Dedifferentiated amniotic fluid mesenchymal stem cell (primary cell): ENCODE data around the gene STARD10.
"Not testable (repeated sequence)": the region's sequence is repeated elsewhere in the genome, so short reads cannot be mapped to it uniquely, and the experiment has no call there.

Experiments
- DNase-seq: peaks from one replicate; pipeline ENCODE4 v3.0.0-alpha.2; 2016; ENCODE audit errors: extremely low spot score

STARD10 gene, protein sequence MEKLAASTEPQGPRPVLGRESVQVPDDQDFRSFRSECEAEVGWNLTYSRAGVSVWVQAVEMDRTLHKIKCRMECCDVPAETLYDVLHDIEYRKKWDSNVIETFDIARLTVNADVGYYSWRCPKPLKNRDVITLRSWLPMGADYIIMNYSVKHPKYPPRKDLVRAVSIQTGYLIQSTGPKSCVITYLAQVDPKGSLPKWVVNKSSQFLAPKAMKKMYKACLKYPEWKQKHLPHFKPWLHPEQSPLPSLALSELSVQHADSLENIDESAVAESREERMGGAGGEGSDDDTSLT

DNA sequence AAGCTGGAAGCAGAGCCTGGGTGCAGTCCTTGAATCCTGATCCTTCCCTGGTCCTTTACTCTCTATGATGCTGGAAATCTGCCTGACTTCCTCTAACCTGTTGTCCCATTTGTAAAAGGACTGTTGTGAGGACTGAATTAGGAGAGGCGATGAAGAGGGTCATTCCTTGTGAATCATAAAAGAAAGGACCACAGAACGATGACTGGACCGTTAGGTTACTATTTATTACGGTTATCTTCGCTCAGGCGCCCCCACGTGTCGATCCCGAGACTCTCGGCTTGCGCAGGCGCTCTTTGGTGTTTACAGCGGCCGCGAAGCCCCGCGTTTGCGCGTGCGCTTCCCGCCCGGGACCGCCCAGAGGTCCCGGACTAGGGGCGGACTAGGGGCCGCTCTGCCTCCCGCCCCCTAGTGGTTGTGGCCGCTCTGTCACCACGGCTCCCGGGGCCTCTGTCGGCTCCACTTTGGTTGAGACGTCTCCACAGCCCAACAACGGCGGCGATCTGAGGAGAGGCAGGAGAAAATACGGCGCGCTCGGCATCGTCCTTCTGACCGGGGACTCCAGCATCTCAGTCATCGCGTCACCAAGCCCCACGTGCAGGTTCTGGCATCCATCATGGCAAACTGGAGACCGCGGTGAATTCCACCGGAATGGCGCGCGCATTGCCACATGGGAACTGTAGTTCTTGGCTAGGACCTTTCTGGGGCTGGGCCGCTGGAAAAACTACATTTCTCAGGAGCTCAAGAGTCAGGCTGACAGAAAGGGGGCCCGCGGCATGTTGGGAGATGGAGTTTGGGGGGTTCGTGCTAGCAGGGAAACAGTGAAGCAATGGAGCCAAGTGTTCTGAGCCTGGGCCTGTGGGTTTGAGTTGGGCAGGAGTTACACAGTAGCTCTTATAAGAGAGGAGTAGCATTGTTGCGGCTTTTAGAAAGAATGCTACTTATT lies at the start of gene STARD10:
Gene STARD10 (minus strand): TSS at position 623 of the 943 bp plus-strand sequence. CDS start 12,866 bp downstream, outside the sequence.
- DNase-seq: peak; percentile 95

DNA sequence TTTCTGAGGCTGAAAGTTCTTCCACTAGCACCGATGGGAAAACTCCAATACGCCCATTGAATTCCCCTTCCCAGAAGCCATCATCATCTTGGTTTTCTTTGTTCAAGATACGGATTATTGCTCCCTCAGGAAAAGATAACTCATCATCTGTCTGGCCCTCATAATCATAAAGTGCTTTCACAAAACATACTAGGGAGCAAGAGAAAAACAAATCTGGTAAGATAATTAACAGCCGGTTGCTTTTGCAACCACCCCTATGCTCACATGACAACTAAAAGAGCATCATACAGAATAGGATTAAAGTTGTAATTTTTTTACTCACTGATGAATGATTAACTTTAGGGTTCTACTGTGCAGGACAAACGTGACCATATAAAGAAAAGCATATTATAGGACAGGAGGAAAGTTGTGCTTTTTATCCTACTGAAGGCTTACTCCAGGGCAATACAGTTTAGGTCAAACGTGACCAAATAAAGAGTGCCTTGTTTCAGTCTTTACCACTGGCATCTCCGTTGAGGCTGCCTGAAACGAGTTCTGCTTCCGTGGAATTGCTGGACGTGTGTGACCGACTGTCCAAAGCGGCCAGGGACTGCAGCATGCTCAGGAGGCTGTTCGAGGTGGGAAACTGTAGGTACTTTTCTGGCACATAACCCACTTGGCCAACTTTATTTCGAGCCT lies 48.9 kb upstream of the STARD10 start:
- no peak for DNase-seq

DNA sequence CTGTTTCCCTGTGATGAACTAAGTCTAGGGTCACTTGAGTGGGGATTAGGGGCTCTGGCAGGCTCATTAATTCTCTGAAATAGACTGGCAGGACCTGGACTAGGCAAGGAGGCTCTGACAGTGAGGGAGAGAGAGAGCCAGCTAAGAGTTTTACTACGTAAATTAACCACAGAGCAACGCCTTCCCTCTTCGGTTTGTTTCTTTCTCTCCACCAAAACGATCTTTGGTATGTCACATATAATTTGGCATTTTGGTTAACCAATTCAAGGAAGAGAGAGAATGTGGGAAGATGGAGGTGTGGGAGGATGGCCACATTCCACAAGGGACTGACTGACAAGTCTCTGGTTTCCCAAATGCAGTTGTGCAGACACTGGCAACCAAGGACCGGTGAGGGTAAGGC lies 48.3 kb upstream of the STARD10 start:
- DNase-seq: no peak

DNA sequence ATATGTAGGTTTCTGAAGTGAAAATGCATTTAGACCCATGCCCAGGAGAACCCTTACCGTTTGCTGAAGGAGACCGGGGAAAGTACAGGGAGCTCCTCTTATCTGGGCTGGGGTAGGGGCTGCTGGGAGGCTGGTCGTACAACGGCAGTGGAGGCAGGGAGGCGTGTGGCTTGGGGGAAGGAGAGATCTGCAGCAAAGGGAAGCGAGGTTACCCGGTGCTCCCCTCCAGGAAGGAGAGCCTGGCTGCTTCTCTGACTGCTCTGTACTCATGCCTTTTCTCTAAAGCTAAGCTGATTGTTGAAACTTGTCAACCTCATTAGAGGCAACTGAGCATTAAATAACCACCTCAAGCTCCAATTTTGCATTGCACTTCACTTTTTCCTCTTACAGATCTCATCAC lies 47.5 kb upstream of the STARD10 start:
- DNase-seq: no peak

DNA sequence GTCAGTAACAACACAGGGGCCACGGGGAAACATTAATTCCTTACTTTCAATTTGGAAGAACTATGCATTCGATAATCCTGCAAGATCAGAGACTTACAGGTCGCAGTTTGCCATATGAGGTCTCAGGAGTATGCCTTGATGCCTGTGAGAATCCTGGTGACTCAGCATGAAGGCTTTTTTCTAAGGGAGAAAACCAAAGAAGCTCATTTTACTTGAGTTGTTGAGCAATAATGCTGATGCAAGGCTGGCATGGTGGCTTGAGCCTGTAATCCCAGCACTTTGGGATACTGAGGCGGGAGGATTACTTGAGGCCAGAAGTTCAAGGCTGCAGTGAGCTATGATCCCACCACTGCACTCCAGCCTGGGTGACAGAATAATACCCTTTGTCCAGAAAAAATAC lies 46.9 kb upstream of the STARD10 start:
- DNase-seq: peak; percentile 90

DNA sequence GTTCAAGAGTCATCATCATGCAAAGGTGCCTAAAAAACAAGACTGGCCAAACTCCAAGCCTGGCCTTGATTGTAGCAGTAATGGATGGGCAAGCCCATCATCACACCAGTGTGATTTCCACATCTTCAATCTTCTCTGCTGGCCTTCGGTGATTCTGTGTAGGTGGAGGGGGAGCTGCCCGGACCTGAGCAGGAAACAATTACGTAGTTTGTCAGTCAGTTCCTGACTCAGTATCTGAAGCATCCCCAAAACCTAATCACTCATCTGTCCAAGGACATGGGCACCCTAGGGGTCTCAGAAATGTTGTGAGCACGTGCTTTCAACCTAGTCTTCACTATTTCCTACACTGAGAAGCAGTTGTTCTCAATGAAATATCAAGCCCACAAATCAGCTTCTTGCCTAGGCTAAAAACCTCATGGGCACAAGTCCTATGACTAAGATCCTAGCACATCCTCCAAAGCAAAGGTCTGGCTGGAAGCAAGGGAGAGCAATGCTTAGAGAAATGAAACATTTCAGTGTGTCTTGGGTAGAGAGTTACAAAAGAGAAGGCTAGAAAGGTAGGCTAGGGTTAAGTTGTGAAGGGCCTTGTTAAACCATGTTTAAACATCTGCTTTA lies 45.0 kb upstream of the STARD10 start:
- DNase-seq: no peak

DNA sequence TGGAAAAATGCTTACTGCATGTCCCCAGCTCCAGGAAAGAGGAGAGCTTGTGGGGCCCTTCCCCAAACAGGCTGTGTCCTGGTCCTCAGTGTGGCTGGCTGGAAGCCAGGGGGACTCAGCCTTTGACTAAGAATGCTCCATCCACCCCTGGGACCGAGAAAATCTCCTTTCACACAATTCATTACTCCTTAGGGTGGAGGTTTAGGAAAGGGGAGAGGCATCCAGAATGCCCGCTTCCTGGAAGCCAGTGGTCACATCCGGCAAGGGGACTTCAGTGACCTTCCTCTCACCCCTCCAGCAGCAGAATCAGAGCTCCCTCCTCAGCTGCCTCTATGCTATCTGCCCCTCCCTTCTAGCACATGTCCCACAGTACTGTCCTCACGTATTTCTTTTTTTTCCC lies 42.3 kb upstream of the STARD10 start:
- no peak for DNase-seq

DNA sequence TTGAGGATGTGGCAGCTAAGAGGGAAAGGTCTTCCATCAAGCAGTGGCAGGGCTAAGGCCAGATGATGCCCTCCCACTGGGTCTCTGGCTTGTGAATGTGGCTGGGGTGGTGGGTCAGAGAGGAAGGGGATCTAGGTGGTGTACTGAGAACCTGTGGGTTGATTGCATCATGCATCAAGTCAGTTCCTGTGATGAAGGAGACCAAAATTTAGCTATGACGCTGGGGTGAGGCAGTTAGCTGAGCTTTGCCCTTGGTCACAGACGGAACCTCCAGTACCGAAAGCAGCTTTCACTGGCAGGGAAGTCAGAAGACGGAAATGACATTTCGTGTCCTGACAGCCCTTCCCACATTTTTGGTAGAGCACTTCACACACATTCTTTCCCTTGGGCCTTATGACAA lies 41.1 kb upstream of the STARD10 start:
- DNase-seq: no peak

DNA sequence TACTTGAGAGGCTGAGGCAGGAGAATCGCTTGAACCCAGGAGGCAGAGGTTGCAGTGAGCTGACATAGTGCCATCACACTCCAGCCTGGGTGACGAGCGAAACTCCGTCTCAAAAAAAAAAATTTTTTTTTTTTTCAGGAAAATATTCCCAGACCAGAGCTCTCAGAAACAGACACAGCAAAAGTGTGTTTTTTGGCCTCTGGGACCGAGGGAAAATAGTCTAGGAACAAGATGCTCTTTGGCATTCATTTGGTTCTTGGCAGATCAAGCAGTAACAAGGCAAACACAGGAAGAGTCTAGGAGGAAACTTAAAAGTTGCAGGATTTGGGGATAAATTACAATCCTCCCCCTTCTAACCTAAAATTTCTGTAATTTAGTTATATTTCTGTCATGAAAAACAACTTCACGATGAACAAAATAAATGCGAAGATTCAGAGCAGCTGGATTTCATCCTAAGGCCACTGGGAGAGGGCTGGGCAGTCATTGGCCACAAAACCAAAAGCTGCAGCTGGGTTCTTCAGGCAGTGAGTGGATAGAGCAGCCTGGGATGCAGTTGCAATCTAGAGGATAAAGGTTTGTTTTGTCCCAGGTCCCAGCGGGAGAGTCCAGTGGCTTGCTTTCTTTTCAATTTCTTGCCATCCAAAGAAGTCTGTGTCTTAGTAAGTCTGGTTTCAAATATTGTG lies 40.1 kb upstream of the STARD10 start:
- DNase-seq: no peak

DNA sequence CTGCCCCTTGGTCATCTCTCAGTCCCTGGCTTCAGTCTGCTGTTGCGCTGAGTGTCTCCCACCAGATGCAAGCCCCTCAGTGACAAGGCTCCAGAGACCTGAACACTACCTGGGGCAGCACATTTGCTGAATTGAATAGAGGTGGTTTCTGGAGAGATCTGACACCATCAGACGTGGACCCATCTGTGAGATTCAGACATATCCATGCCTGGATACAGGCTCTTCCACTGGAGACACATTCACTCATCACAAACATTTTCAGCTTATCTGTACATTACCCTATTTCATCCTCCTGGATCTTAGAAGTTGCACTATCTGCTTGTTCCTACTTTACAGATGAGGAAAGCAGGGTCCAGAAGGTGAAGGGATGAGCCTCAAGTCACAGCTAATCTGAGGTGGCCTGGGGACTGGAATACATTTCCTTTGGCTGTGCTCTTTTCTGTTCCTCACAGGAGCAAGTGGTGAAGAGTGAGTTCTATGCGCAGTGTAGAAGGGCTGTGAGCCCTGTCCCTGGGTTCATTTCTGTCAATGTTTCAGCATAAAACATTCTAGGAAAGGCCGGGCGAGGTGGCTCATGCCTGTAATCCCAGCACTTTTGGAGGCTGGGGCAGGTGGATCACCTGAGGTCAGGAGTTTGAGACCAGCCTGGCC lies 39.4 kb upstream of the STARD10 start:
- no peak for DNase-seq

DNA sequence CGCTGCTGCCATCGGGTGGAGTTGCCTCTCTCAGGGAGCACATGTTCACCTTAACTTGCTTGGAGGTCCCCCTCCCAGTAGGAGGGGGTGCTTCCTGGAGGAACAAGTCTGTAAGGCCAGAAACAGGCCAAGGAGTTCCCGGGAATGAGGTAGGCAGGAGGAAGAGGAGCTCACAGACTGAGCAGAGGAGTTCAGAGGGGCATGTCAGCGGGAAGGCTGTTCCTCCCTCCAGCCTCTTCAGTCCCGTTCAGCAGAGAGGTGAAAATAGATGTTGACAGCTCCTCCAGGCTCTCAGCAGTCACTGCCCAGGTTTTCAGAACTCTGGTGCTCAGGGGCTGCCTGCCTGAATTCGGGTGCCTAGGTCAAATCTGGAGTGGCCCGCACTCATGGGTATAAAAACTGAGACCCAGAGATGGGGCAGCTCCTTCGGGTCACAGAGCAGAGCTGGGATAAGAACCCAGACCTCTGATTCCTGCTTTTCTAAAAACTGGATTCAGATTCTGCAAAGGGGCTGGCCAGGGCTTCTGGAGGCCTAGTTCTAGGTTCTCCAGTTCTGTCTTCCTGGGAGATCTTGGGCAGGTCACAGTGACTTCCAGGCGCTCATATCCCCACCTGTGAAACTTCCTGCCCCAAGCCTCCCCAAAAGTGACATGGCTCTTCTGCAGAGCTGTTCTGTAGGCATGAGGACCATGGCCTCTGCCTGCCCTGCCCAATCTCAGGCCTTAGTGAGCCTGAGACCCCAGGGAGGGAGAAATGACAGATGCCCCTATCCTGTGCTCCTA lies 38.6 kb upstream of the STARD10 start:
- no peak for DNase-seq

DNA sequence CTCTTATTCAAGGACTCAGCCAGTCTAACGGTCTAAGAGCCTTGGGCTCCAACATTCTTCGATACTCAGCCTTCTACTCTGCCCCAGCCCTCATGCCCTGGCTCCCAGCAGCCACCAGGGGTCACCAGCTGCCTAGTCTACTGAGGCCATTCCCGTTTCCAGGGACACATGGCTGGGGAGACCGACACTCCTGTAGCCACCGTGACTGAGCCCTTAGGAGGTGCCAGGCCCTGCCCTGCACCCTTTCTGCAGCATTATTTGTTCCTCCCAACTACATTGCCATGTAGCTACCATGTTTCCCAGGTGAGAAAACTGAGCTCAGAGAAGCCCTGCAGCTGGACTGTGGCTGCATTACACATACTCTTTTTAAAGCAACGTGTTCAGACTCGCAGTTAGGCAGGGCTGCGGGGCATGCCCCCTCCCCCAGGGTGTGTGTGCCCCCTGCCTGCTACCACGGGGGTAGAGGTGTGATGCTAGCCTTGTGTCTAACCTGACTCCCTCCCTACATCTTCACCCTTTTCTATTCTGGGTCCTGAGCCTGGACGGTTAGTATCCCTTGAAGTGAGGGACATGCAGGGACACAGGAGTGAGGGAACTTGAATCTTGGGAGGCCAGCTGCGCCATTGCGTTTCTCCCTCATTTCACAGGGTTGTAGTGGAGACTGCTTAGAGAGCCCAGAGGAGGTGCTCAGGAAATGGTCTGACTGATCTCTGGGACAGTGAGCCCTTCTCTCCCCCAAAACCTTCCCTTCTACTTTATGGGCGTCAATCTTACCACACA lies 37.9 kb upstream of the STARD10 start:
- DNase-seq: peak; percentile 71

DNA sequence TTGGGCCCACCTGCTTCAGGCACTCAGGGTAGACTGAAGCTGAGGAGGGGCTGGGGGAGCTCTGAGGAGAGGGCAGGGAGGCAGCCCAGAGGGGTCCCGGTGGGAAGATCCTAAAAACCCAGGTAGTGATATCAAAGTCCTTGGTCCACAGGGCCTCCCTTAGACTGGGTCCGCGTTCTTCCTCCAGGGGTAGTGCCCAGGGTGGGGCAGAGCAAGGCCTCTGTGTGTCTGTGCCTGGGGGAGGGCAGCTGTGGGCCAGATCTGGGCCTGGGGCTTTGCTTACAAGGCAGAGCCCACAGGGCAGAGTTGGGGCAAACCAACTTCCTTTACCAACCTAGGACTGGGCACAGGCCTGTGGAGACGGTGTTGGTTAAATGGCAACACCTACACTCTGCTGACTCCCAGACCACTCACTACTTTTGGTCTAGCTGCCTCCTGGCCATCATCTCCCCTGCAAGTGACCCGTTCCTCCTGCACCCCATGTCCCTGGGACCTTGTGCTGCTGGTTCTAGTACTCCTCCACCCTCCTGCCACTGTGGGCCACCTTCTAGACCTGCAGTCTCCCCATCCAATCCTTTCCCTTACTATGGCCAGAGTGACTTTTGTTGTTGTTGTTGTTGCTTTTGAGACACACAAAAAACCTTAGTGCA lies 36.2 kb upstream of the STARD10 start:
- no peak for DNase-seq

DNA sequence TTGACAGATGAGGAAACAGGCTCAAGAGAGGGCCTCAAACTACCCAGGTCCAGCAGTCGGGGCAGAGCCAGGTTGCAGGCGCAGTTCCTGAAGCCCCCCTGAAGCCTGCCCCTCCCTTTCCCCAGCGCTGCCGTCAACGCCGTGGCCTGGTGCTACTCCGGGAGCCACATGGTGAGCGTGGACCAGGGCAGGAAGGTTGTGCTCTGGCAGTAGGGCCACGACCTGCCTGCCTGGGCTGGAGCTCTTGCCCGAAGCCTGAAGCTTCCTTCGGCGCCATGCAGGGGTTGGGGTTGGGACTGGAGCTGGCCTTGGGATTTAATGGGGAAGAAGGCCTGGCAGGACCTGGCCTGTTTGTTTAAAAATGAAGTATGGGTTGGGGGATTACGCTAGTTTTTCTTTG lies 35.3 kb upstream of the STARD10 start:
- no peak for DNase-seq

DNA sequence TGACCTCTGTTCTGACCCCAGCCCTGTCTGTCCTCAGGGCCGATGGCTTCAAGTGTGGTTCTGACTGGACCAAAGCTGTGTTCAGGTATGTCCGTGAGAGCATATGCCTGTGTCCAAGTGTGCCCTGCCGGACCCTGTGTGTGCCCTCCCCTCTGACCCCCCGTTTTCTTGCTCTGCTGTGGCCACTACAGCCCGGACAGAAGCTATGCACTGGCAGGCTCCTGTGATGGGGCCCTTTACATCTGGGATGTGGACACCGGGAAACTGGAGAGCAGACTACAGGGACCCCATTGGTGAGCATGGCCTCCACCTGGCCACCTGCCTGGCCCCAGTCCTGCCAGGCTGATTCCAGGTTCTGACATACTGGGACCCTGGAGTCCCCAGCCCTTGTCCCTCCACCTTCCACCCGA lies 34.9 kb upstream of the STARD10 start:
- DNase-seq: no peak

DNA sequence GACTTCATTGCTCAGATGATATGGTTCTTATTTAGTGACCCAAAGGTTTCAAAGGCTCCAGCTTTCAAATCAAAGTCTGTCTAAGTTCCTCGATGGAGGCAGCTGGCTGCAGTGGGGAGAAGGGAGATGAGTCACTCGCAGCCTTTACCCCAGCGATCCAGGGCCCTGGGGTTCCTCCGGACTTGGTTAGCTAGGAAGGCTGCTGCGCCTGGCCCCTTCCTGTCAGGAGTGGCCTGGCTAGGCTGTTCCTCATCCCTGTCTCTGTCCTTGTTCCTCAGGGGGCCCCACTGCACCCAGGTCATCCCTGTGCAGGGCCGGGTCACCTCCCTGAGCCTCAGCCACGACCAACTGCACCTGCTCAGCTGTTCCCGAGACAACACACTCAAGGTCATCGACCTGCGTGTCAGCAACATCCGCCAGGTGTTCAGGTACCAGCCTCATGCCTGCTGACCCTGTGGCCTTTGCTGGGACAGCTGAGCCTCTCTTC lies 34.3 kb upstream of the STARD10 start:
- no peak for DNase-seq

DNA sequence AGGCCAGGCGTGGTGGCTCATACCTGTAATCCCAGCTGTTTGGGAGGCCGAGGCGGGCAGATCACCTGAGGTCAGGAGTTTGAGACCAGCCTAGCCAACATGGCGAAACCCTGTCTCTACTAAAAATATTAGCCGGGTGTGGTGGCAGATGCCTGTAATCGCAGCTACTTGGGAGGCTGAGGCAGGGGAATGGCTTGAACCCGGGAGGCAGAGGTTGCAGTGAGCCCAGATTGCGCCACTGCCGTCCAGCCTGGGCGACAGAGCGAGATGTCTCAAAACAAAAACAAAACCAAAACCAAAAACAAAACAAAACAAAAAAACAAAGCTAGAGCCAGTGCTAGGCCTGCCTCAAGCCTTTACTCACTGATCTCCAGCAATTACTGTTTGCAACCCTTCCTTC lies 33.8 kb upstream of the STARD10 start:
- DNase-seq: not testable (repeated sequence)

DNA sequence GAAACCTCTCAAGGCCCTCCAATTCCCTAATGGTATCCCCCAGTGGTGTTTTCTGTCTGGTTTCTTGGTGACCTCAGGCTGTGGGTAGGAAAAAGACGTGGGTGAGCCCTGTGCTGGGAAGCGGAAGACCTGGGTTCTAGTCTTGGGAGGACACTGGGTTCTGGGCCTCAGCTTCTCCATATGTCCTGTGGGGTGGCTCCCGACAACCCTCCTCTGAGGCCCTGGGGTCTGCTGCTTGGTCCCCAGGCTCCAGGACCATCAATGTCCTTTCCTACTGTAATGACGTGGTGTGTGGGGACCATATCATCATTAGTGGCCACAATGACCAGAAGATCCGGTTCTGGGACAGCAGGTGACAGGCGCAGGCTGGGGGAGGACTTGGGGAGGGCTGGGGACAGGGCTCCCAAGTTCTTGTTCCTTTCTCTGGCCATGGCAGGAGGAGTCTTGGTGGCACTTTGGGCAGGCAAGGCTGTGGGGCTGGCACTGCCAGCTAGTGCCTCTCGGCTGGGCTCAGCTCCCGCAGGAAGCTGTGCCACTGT lies 33.2 kb upstream of the STARD10 start:
- no peak for DNase-seq
